KMS-11 (cell line): ENCODE results near the gene PAFAH1B2.
"Not testable (repeated sequence)": the region's sequence is repeated elsewhere in the genome, so short reads cannot be mapped to it uniquely, and the experiment has no call there.

Source experiments
- H2AFZ ChIP-seq: fragments of 200-600 bp; sonication (generic); 2 replicates; pipeline ENCODE4 v1.6.1; 2016; ENCODE audit warnings: antibody characterized with exemption, mixed run types, low read depth
- H3K27ac ChIP-seq: fragments of 200-600 bp; sonication (generic); 2 replicates; pipeline ENCODE4 v1.6.1; 2016; ENCODE audit warnings: mild to moderate bottlenecking, mixed run types
- H3K27me3 ChIP-seq: fragments of 200-600 bp; sonication (generic); 2 replicates; pipeline ENCODE4 v1.6.1; 2017; ENCODE audit warnings: mild to moderate bottlenecking, low read depth, mixed run types, moderate library complexity; ENCODE audit not compliant: insufficient read depth
- H3K36me3 ChIP-seq: fragments of 200-600 bp; sonication (generic); 2 replicates; pipeline ENCODE4 v1.6.1; 2017; ENCODE audit warnings: mild to moderate bottlenecking, mixed run types; ENCODE audit not compliant: insufficient read depth
- H3K4me1 ChIP-seq: fragments of 200-600 bp; sonication (generic); 2 replicates; pipeline ENCODE4 v1.6.1; 2016; ENCODE audit warnings: mild to moderate bottlenecking, low read depth, mixed run types; ENCODE audit not compliant: poor library complexity, severe bottlenecking
- H3K4me2 ChIP-seq: fragments of 200-600 bp; sonication (generic); 2 replicates; pipeline ENCODE4 v1.7.0; 2016; ENCODE audit warnings: mild to moderate bottlenecking, mixed run types
- H3K4me3 ChIP-seq: fragments of 200-600 bp; sonication (generic); IDR thresholded peaks from 2 replicates; pipeline ENCODE4 v1.6.1; 2017; ENCODE audit warnings: low read depth, low read length, mixed read lengths; ENCODE audit not compliant: insufficient read depth
- H3K79me2 ChIP-seq: fragments of 200-600 bp; sonication (generic); 2 replicates; pipeline ENCODE4 v1.6.1; 2016; ENCODE audit warnings: low read depth, mixed run types; ENCODE audit not compliant: insufficient read depth
- H3K9ac ChIP-seq: fragments of 200-600 bp; sonication (generic); 2 replicates; pipeline ENCODE4 v1.6.1; 2016; ENCODE audit warnings: mild to moderate bottlenecking, mixed run types
- H4K20me1 ChIP-seq: fragments of 200-600 bp; sonication (generic); 2 replicates; pipeline ENCODE4 v1.6.1; 2016; ENCODE audit warnings: mild to moderate bottlenecking, mixed run types; ENCODE audit not compliant: insufficient read depth
- TF ChIP-seq, protein P1 (sequence below): fragments of 200-600 bp; sonication (generic); conservative IDR thresholded peaks from 2 replicates; pipeline ENCODE4 v1.6.1; 2017; ENCODE audit warnings: low read depth, mild to moderate bottlenecking, antibody characterized with exemption, low read length, moderate library complexity, mixed read lengths

Gene PAFAH1B2

DNA sequence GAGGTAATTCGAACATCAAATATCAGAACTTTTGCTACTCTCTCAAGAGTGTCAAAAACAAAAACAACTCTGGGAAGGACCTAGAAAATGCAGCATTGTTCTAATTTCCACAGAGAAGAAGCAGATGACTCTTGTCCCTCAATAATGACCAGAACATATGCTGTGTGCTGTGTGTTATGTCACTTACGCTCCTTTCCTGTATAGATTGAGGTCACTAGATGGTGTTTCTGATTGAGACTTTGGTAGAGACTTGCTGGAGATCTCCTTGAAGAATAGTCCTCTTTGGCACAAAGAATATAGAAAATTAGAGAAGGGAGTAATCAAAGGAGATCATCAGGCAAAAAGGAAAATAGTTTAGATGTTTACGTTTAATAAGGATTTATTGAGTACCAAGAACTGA, 43.5 kb upstream of the PAFAH1B2 start:
- TF ChIP-seq, protein P1, sequence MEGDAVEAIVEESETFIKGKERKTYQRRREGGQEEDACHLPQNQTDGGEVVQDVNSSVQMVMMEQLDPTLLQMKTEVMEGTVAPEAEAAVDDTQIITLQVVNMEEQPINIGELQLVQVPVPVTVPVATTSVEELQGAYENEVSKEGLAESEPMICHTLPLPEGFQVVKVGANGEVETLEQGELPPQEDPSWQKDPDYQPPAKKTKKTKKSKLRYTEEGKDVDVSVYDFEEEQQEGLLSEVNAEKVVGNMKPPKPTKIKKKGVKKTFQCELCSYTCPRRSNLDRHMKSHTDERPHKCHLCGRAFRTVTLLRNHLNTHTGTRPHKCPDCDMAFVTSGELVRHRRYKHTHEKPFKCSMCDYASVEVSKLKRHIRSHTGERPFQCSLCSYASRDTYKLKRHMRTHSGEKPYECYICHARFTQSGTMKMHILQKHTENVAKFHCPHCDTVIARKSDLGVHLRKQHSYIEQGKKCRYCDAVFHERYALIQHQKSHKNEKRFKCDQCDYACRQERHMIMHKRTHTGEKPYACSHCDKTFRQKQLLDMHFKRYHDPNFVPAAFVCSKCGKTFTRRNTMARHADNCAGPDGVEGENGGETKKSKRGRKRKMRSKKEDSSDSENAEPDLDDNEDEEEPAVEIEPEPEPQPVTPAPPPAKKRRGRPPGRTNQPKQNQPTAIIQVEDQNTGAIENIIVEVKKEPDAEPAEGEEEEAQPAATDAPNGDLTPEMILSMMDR: no peak
- peaks cover 19% of the 10 kb centered on the region for H3K4me1 ChIP-seq
- no peak overlapping the region for H3K4me3 ChIP-seq
- no peaks in the 10 kb centered on the region for H3K36me3 ChIP-seq
- H3K27ac ChIP-seq: no peak overlapping the region
- H4K20me1 ChIP-seq: no peaks in the 10 kb centered on the region
- no peaks in the 10 kb centered on the region for H3K27me3 ChIP-seq
- no peak overlapping the region for H3K9ac ChIP-seq
- H2AFZ ChIP-seq: no peak overlapping the region
- no peak overlapping the region for H3K4me2 ChIP-seq
- peaks cover 24% of the 10 kb centered on the region for H3K79me2 ChIP-seq

DNA sequence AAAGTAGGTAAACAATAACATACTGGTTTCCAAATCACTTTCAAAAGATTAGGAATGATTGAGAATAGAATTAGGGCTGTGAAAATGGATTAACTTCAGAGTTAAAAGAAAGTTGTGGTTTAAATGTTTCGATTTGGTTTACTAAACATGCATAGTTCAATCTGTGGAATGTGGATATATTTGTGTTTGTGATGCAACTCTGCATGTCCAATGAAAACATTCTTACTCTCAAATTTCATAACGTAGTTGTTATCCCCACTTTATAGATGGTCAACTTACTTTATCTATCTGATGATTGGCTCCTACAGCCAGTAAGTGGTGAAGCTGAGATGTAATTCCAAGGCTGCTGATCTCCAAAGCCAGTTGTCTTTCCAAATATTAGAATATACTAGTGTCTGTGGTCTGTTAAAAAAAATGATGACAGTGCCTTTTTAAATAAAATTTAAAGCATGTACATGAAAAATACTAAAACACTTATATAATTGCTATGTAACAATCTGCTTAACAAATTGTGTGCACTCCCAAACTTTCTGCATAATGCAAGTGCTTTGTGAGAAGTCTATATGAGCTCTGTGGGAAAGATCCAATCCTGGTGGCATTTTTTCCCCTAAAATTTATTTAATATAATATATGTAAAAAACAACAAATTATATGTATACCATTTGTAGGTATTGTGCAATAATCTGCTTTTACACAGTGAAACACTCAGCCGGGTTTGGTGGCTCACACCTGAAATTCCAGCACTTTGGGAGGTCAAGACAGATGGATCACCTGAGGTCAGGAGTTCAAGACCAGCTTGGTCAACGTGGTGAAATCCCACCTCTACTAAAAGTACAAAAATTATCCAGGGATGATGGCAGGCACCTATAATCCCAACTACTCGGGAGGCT, 36.1 kb upstream of the PAFAH1B2 start:
- H3K27me3 ChIP-seq: no peaks in the 10 kb centered on the region
- TF ChIP-seq, protein P1: no peak
- no peaks in the 10 kb centered on the region for H3K79me2 ChIP-seq
- no peak overlapping the region for H3K9ac ChIP-seq
- no peaks in the 10 kb centered on the region for H4K20me1 ChIP-seq
- no peak overlapping the region for H3K4me3 ChIP-seq
- no peak overlapping the region for H3K27ac ChIP-seq
- no peak overlapping the region for H3K4me2 ChIP-seq
- no peaks in the 10 kb centered on the region for H3K36me3 ChIP-seq
- H2AFZ ChIP-seq: no peak overlapping the region
- no peaks in the 10 kb centered on the region for H3K4me1 ChIP-seq

DNA sequence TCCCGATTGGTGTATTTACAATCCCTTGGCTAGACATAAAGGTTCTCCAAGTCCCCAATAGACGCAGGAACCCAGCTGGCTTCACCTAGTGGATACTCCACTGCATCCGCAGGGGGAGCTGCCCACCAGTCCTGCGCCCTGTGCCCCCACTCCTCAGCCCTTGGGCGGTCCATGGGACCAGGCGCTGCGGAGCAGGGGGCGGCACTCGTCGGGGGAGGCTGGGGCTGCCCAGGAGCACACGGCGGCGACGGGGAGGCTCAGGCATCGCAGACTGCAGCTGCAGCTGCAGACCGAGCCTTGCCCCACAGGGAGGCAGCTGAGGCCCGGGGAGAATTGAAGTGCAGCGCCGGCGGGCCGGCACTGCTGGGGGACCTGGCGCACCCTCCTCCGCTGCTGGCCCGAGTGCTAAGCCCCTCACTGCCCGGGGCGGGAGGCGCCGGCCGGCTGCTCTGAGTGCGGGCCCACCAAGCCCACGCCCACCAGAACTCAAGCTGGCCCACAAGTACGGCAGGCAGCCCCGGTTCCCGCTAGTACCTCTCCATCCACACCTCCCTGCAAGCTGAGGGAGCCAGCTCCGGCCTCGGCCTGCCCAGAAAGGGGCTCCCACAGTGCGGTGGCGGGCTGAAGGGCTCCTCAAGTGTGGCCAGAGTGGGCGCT, 33.7 kb upstream of the PAFAH1B2 start:
- Histone ChIP-seq H3K27ac (no peak overlapping the region), H3K36me3 (no peaks in the 10 kb centered on the region), H3K27me3 (no peaks in the 10 kb centered on the region), H3K79me2 (no peaks in the 10 kb centered on the region), H3K4me1 (no peaks in the 10 kb centered on the region), H3K4me3 (no peak overlapping the region), H3K4me2 (no peak overlapping the region), H2AFZ (no peak overlapping the region), H4K20me1 (no peaks in the 10 kb centered on the region), H3K9ac (no peak overlapping the region)
- TF ChIP-seq, protein P1: no peak

DNA sequence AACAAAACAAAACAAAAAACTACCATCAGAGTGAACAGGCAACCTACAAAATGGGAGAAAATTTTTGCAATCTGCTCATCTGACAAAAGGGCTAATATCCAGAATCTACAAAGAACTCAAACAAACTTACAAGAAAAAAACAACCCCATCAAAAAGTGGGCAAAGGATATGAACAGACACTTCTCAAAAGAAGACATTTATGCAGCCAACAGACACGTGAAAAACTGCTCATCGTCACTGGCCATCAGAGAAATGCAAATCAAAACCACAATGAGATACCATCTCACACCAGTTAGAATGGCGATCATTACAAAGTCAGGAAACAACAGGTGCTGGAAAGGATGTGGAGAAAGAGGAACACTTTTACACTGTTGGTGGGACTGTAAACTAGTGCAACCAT, 31.6 kb upstream of the PAFAH1B2 start:
- not testable (repeated sequence) for H3K4me2 ChIP-seq, H3K36me3 ChIP-seq, H3K4me3 ChIP-seq, H4K20me1 ChIP-seq, H2AFZ ChIP-seq, H3K4me1 ChIP-seq, H3K27ac ChIP-seq, H3K9ac ChIP-seq, H3K79me2 ChIP-seq, H3K27me3 ChIP-seq

DNA sequence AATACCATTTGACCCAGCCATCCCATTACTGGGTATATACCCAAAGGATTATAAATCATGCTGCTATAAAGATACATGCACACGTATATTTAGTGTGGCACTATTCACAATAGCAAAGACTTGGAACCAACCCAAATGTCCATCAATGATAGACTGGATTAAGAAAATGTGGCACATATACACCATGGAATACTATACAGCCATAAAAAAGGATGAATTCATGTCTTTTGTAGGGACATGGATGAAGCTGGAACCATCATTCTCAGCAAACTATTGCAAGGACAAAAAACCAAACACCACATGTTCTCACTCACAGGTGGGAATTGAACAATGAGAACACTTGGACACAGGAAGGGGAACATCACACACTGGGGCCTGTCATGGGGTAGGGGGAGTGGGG, 31.1 kb upstream of the PAFAH1B2 start:
- H3K79me2 ChIP-seq, H2AFZ ChIP-seq, H3K4me2 ChIP-seq, H3K27me3 ChIP-seq, H3K4me3 ChIP-seq, H3K9ac ChIP-seq, H3K27ac ChIP-seq, H3K36me3 ChIP-seq, H3K4me1 ChIP-seq, H4K20me1 ChIP-seq: not testable (repeated sequence)
